ENCODE measurements around the gene CADM2. TPM values are rescaled to one million over a fixed set of nuclear protein-coding genes. Genes with fewer than 3 reads are reported as not detected.

The CADM2 gene
- total and polyA plus RNA-seq, 2 experiments from 2014 or later, result 13.3 to 47.5 TPM

DNA sequence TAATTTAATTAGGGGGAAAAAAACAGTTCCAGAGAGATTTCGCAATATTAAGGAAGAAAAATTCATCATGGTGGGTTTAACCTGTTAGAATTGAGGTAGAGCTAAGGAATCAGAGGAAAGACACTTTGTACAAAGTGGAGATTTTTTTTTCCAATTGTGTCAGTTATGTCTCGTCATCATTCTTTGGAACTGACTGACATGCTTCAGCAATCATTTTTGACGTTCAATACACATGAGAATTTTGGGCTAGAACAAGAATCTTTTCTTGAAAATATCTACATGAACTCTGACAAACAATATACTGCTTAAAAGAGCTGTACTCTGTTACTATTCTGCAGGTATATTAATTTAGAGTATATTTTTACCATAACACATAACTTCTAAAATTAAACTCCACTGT, 878.6 kb downstream of the CADM2 start (continued):
- TF ChIP-seq CTCF (conservative IDR thresholded peaks at IDR 0.05; ENCODE audit: low read depth in 2 of 2), result no peak
- no peak for TF ChIP-seq NANOG (IDR thresholded peaks at IDR 0.05; ENCODE audit: borderline replicate concordance)
- no peak for TF ChIP-seq EZH2 (IDR thresholded peaks at IDR 0.05; ENCODE audit: low read depth, unreplicated experiment)
- TF ChIP-seq, protein P1, sequence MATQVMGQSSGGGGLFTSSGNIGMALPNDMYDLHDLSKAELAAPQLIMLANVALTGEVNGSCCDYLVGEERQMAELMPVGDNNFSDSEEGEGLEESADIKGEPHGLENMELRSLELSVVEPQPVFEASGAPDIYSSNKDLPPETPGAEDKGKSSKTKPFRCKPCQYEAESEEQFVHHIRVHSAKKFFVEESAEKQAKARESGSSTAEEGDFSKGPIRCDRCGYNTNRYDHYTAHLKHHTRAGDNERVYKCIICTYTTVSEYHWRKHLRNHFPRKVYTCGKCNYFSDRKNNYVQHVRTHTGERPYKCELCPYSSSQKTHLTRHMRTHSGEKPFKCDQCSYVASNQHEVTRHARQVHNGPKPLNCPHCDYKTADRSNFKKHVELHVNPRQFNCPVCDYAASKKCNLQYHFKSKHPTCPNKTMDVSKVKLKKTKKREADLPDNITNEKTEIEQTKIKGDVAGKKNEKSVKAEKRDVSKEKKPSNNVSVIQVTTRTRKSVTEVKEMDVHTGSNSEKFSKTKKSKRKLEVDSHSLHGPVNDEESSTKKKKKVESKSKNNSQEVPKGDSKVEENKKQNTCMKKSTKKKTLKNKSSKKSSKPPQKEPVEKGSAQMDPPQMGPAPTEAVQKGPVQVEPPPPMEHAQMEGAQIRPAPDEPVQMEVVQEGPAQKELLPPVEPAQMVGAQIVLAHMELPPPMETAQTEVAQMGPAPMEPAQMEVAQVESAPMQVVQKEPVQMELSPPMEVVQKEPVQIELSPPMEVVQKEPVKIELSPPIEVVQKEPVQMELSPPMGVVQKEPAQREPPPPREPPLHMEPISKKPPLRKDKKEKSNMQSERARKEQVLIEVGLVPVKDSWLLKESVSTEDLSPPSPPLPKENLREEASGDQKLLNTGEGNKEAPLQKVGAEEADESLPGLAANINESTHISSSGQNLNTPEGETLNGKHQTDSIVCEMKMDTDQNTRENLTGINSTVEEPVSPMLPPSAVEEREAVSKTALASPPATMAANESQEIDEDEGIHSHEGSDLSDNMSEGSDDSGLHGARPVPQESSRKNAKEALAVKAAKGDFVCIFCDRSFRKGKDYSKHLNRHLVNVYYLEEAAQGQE (IDR thresholded peaks at IDR 0.05; ENCODE audit: unreplicated experiment), result no peak

DNA sequence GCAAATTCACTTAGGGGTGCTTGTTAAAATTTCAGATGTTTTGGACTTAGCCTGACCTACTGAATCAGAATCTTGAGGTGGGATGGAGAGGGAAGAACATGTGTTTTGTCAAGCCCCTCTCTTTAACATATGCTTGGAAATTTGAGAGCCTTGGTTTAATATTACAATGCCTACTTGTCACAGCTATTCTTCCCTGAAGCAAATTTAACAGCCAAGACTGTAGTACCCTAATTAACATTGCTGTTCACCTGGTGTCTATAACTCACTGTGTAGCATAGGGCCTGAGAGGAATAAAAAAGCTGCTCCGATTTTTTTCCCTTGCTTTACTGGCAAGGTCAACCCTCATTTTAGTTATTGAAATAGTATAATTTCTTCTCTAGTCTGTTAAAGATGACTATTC, 880.1 kb downstream of the CADM2 start:
- Histone ChIP-seq H3K27me3 (ENCODE audit: insufficient read depth) (no peaks in the 10 kb centered on the region), H3K36me3 (ENCODE audit: insufficient read depth) (no peaks in the 10 kb centered on the region), H4K20me1 (replicated peaks; ENCODE audit: insufficient read depth) (0 out of 2 replicates have a peak, but pooled peaks cover 2% of the 10 kb centered on the region), H3K79me2 (replicated peaks; ENCODE audit: insufficient read depth) (no peaks in the 10 kb centered on the region), H3K27ac (ENCODE audit: low read depth) (no peak overlapping the region), H3K4me2 (no peak overlapping the region), H3K4me1 (ENCODE audit: insufficient read depth) (peaks cover 9% of the 10 kb centered on the region), H3F3A (replicated peaks; ENCODE audit: low read depth) (no peaks in the 10 kb centered on the region), H3K4me3 (no peak overlapping the region), H2AFZ (no peak overlapping the region), H3K9me2 (ENCODE audit: insufficient read depth) (no peaks in the 10 kb centered on the region)
- Mint-ChIP-seq H3K4me3 (no peak overlapping the region), H3K27ac (no peak overlapping the region), H3K36me3 (ENCODE audit: low read depth) (no peaks in the 10 kb centered on the region), H3K9me3 (no peaks in the 10 kb centered on the region), H3K27me3 (ENCODE audit: insufficient read depth, low read depth, poor library complexity) (no peaks in the 10 kb centered on the region), H3K4me1 (peaks cover 8% of the 10 kb centered on the region; the same call in 2 of the 3 replicates)
- DNase-seq (ENCODE audit: low spot score) (no peak), ATAC-seq (peak; percentile 32; the same call in 1 of the 3 replicates)
- TF ChIP-seq EZH2 (IDR thresholded peaks at IDR 0.05; ENCODE audit: low read depth, unreplicated experiment), result no peak
- TF ChIP-seq JUNB (IDR thresholded peaks at IDR 0.05; ENCODE audit: unreplicated experiment), result no peak
- TF ChIP-seq, protein P1 (IDR thresholded peaks at IDR 0.05; ENCODE audit: unreplicated experiment), result no peak
- no peak for TF ChIP-seq POLR2AphosphoS5 (IDR thresholded peaks at IDR 0.05; ENCODE audit: low read depth)
- TF ChIP-seq CREB1 (CRISPR knock-in tag; IDR thresholded peaks at IDR 0.05; ENCODE audit: low read depth), result no peak
- TF ChIP-seq STAT1 (IDR thresholded peaks at IDR 0.05; ENCODE audit: unreplicated experiment), result no peak
- TF ChIP-seq ETS1 (IDR thresholded peaks at IDR 0.05), result no peak
- no peak for TF ChIP-seq EZH2phosphoT487 (IDR thresholded peaks at IDR 0.05; ENCODE audit: unreplicated experiment)
- no peak for TF ChIP-seq NANOG (IDR thresholded peaks at IDR 0.05; ENCODE audit: borderline replicate concordance)
